ENCODE results near the gene TNFRSF8.
A peak's percentile ranks its signal among the peaks of the same experiment; 100 is the strongest.

The TNFRSF8 gene

DNA sequence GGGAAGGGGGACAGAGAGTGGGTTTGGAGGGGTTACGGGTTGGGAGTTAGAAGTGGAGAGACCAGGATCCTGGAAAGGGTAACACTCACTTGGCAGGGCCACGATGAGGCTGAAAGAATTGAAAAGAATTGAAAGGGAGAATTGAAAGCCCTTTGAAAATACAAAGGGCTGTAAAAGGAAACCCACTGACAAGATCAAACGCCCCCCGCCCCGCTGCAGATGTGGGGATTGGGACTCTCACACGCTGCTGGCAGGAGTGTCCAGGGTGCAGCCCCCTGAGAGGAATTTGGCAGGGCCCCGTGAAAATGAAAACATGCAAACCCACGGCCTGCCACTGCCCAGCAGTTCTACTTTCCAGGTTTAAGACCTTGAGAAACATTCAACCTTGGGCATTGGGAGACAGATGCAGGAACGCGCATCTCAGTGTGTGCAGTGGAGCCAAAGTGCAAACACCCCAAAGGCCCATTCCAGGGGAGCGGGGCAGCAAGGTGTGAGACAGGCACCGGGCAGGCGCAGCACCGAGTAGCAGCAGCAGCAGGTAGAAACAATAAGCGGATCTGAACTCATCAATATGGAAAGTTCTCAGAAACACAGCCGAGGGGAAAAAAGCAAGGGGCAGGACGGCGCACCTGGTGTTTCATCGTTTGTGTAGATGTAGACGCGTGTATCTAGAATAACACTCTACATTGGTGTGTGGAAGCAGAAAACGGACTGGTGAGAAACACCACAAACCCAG is 95.4 kb downstream of the TNFRSF8 start:
- no peak for DNase-seq (ENCODE audit: low spot score)

DNA sequence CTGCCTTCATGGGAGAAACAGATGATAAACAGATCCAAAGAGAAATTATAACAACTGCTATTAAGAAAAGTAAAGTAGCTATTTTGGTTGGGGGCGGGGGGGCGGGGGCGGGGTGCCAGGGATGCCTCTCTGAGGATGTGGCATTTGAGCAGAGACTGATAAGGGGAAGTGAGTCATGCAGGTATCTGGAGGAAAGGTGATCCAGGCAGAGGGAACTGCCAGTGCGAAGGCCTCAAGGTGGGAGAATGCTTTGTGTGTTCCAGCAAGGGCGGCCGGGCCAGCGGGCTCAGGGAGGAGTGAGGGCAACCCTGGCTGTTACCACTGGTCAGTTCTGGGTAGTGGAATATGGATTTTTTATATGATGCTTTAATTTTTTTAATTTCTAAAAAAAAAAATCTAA is 96.7 kb downstream of the TNFRSF8 start:
- no peak for DNase-seq (ENCODE audit: low spot score)

DNA sequence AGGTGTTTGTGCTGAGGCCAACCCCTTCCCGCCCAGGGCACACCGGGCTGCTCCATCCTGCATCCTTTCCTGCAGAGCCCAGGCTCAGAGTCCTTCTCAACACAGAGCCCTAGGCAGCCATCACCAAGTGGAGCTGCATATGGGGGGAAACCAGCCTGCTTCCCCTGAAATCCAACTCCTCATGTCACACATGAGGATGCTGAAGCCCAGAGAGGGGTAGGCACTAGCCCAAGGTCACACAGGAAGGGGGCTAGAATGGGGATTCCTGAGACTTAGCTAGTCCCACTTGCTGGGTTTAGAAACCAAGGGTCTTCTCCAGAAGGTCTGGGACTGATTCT is 98.2 kb downstream of the TNFRSF8 start:
- no peak for DNase-seq (ENCODE audit: low spot score)

DNA sequence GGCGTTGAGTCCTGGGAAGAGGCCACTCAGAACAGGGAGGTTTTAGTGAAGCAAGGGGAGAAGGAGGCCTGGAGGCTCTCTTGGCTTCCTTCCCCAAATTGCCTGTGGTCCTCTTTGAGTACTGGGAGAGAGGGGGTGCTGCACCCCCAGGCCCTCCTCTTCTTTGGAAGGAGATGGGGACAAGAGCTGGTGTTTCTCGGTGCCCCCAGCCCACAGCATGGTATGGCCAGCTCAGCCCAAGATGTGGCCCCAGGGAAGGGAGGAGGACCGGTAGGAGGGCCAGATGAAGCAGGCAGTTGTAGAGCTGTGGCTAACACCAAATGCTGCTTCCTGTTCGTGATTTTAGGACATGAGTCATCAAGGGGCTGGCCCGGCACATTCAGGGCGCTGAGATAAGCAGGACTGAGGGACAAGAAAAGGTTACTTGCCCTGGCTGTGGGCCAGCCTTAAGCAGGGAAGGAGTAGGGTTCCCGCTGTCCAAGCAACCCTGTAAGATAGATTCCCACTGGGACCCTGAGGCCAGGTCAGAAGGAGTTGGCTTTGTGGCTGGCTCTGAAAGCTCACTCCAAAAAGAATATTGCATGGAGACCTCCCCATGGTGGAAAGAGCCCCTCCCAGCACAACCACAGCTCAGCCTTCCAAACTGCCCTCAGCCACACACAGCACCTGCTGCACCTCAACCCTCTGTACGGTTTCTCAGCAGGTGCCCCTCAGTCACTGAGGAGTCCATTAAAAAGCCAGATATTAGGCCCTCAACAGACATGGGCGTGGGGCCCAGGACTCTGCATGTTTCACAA is 98.8 kb downstream of the TNFRSF8 start:
- DNase-seq (ENCODE audit: low spot score) = peak; percentile 87

DNA sequence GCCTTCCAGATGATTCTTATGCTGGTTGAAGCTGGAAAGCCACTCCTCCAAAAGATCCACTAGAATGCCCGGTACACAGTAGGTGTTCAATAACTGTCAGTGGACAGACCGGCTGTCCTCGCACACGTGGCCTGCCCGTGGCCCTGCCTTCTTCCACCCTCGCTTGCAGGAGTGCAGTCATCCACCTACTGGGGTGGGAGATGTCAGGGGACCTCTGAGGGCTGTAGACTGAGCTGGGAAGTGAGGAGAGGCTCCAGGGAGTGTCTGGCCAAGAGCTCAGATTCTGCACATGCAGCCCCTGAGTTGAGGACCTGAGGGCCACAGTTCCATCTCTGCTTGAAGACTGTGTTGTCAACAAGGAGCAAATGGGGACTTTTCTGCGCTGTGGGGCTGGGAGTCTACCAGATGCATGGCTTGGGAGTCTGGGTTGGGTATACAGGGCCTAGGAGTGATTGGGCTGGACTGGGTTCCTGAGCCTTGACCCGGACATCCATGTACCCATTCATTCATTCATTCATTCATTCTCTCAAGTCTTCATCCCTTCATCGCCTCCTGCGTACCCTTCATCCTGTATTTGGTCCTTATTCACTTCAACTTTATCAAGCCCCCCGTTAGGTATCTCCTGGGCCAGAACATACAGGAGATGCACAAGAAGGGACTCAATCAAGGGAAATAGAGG is 99.5 kb downstream of the TNFRSF8 start:
- DNase-seq (ENCODE audit: low spot score) = no peak

DNA sequence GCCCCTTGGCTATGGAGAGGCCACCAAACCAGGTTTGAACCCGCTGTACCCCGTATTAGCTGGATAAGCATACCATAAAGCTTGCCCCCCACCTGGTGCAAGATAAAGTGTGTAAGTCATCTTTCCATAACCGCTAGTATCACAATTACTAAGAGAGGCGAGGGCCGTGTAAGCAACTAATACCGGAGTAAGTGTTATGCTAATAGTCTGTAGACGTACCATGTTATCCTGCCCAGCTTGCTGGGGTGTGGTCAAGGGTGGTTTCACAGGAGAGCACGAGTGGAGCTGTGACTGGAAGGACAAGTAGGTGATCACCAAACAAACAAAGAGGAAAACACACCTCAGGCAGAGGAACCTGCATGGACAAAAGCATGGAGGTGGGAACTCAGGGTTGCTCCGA is 100.1 kb downstream of the TNFRSF8 start:
- no peak for DNase-seq (ENCODE audit: low spot score)

DNA sequence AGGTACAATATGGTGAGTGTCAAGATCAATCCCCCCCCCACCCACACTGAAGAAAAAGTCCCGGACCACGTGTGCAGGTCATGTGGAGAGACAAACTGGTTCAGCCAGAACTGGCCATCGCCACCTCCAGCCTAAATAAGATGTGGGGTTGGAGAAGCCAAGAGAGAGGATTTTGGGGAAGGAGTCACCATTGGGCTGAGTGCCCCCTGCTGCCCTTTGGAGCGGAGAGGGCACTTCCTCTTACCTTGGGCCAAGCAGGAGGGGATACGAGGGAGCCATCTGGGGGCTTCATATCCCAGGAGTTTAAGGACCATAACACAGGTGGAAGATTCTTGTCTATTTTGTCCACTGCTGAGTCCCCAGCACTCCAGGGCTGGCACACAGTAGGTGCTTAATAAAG is 101.1 kb downstream of the TNFRSF8 start:
- no peak for DNase-seq (ENCODE audit: low spot score)

DNA sequence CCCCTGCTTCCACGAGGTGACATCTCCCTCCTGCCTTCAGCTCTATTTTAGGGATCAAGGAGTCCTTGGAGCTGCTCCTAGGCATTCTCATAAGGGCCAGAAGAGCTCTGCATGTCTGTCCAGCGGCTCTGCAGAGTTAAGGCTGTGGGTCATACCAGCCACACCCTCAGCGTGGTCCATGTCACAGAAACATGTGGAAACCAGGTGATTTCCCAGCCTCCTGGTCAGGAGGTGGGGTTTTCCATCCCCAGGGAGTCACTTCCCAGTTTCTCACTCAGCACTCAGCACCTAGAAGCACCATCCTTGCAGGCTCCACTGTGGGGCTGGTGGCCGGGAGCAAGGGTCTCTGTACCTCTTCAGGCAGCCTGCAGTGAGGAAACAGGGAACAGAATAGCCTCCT is 102.2 kb downstream of the TNFRSF8 start:
- DNase-seq (ENCODE audit: low spot score) = no peak

DNA sequence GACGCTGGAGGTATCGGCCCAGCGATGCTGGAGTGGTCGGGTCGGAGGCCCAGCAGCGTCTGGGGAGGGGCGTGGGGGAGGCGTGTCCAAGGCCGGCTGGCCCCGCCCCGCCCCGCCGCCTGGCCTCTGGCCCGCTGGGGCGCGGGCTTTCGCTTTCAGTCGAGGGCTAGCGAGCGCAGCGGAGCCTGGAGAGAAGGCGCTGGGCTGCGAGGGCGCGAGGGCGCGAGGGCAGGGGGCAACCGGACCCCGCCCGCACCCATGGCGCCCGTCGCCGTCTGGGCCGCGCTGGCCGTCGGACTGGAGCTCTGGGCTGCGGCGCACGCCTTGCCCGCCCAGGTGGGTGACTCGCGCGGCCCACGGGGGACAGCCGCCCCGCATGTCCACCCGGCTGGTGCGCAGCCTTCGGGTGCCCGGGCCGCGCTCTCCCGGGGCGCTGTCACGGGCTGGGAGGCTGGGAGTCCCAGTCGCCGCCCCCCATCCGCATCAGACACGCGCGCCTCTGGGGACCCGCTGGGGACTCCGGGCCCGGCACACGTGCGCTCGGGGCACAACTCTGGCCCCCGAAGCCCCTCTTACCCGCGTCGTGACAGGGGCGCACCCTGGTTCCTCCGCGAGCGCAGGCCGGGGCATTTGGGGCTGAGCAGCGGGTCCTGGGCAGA is 103.9 kb downstream of the TNFRSF8 start, which contains the start of gene TNFRSF1B:
TNFRSF1B (plus strand) TSS at position 158 of the 659 bp plus-strand sequence; CDS start at position 259, 101 bp downstream.
- peak; percentile 87 for DNase-seq (ENCODE audit: low spot score)

DNA sequence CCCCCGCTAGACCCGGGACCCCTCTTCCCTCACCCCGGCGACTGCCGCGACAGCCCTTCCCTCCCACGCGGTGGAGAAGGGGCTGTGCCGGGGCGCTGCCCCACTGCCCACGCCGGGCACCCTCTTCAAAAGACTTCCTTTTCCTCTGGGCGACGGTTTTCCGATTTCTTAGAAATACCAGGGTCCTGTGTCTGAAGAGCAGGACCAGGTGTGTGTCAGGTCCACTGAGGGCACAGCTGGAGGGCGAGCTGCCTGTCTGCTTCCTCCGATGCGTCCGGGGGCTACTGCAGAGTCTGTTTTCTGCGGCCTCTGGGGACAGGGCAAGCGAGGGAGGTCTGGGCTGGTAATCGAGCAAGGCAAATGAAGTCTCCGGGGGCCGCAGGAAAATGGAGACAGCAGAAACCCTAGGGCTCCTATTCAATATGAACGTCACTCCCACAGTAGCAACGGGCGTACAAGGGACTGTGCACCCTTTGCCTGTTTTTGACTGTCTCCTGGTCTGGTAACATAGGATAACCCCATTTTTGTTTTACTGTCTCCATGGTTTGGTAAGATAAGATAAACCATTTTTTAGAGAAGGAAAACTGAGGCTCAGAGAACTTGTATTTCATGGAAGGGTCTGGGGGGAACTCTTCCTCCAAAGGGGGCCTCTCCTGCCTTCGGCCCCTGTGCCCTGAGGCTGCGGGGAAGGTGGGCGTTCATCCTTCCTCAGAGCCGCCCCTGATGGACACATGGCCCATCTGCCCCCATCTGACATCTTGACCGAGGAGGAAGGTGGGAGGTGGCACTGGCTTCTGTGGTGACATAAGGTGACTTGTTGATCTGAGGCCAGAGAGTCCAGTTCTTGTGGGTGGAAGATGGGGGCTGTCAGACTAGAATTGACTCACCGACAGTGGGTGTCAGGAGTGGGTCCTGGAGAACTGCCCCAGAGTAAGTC is 104.7 kb downstream of the TNFRSF8 start:
- DNase-seq (ENCODE audit: low spot score) = peak; percentile 46

DNA sequence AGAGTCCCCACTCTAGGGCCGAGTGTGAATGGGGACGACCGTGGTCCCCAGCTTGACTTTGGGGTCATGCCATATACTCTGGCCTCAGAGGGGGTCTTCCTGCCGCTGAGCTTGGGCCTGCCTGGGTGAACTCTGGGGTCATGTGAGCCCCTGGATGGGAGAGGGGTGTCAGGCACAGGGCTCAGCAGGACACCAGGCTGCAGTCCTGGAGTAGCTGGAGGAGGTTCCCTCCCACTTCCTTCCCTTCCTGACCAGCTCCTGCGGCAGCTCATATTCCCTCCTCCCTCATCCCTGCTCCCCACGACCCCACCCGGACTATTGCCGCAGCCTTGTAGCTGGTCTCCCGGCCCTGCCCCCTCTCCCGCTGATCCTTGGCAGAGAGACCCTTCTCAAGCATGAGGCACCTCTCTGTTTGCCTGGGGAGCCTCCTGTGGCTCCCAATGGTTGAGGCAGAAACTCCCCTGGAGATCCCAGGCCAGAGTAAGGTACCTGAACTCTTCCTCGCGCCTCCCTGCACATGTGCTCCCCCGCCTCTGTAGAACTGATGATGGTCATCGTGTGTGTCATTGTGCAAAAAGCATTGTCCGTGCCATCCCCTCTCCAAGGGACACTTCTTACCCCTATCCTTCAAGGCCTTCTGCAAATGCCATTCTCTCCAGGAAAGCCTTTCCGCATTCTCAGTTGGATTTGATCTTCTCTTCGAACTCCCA is 105.5 kb downstream of the TNFRSF8 start:
- DNase-seq (ENCODE audit: low spot score) = no peak

DNA sequence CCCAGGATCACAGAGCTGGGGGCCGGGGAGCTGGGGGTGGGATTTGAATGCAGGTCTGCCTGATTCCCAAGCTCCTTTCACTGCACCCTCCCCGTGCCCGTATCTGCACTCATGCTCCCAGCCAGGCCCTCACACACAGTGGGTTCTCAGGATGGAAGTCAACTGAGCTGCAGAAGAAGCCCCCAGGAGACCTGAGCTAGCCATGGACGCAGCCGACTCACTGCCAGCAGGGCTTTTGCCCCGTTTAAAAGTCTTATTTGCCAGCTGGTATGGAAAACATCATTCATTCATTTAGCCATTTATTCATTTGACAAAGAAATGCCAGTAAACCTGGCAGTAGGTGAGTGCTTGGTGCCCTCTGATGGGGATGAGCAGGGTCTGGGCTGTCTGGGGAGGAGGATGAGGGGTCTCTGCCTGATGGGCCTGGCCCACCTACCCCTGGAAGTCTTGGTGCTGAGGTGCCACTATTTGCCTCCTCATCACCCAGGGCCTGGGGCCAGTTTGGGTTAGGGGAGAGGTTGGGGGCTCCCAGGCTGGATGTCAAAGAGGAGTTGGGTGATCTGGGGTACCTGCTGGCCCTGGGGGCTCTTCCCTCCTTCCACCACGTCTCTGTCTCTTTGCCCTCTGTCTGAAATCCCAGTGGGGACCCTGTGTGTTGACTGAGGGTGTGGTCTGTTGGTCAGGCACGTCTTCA is 106.5 kb downstream of the TNFRSF8 start:
- no peak for DNase-seq (ENCODE audit: low spot score)

DNA sequence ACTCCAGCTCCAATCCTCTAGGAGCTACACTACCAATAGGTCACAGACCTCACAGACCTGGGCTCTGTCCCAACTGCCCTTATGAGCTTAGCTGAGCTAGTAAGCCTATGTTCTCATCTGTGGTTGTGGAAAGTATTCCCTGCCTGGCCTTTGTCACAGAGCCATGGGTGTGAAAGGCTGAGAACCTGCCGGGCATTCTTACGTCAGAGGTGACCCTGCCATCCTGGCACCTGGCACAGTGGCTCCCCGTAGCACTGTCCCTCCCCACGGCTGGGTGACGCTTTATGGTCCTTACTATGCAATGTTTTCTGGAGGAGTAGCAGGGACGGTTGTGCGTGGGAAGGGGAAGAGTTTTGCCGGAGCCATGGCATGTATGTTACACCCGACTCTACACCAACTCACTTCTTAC is 107.2 kb downstream of the TNFRSF8 start:
- no peak for DNase-seq (ENCODE audit: low spot score)

DNA sequence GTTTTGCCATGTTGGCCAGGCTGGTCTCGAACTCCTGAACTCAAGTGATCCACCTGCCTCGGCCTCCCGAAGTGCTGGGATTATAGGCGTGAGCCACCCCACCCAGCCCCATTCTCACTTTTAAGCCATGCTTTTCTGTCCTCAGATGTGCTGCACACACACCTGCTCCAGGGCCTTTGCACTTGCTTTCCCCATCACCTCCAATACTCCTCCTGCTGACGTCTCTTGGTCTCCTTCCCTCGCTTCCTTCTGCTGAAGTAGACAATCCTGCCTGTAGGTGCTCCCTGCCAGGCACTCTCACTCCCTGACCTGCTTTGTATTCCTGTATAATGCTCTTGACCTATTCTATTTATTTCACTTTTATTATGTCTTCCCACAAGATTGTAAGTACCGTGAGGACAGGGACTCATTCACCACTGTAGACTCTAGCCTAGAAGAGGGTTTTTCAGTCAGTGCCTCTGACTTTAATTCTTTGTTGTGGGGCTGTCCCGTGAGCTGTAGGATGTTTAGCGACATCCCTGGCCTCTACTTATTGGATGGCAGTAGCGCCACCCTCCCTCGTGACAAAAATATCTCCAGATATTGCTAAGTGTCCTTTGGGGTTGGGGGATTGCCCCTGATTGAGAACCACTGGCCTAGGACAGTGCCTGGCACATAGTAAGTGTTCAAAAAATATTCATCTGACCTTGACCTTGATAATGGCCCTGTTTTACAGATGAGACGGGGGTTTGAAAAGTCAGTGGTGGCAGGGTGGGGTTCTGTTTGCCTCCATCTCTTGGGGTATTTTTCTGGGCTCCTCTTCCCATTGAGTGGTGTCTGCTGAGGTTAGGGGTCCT is 108.3 kb downstream of the TNFRSF8 start:
- no peak for DNase-seq (ENCODE audit: low spot score)

DNA sequence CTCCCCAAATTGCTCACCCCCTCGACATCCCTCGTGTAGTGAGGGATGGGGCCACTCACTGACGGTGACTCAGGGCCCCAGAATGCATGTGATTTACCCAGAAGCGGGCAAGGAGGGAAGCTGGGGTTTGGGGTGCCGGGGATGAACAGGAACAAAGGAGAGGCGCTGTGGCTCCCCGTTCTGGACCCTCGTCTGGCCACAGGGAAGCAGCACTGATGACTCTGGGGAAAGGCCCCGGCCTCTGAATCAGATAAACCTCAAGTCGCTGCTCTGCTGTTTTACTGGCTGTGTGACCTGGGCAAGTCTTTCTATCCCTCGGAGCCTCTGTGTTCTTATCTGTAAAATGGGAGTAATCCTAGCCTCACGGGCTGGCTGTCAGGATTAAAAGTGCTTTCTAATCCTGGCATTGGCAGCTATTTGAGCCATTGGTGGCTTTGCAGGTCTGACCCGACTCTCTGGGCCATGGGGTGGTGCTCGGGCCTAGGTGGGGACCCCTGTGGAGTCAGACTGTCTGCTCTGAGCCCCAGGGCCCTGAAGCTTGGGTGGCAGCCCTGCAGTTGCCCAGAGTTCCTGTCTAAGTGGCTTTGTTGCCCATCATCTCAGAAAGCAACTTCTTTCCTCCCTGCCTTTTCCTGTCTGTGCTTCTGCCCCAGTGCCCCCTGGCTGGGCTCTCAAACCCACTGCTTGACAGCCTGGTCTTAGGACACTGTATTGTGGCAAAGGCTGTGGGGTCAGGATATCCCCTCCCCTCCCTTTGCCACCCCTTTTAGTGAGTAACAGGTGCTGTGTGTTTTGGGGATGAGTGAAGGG is 109.1 kb downstream of the TNFRSF8 start:
- DNase-seq (ENCODE audit: low spot score) = no peak

DNA sequence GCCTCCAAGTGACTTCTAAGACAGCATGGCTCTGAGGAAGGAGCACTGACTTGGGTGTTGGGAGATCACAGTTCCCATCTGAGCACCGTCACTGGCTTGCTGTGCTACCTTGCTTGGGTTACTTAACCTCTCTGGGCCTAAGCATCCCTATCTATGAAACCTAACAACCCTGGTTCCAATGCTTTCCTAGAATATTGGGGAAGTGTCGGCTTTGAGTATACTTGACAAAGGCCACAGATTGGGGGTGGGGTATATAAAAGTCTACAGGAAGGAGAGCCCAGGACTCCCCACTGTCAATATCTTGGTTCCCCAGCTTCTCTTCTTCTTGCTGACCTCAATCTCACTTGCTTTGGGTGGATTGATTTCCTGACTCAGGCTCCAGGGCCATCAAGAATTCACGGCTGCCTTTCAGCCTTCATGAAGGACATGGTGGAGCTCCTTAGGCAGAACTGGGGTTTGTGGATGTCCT is 110.0 kb downstream of the TNFRSF8 start:
- DNase-seq (ENCODE audit: low spot score) = no peak

DNA sequence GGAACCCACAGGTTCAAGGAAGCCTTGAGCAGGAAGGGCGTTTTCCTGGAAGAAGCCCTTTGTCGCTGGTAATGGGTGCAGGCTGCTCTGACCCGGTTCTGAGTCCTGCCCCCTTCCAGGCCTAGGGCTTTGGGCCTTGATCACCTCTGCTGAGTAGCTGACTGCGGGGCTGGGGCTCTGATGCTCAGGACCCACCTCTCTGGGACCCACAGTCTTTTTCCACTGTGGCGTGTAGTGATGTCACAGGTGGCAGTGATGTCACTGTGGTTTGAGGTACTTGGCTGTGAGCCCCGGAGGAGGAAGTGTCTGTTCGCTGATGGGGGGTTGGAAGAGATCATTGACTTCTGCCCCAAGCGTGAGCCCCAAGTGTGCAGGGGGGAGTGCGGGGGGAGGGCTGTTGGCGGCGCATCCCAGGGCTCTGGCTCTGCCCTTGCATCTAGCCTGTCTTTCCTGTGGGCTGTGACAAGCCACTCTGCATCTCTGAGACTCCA is 110.6 kb downstream of the TNFRSF8 start:
- DNase-seq (ENCODE audit: low spot score) = no peak

Measured in AG08396 (cell line).